Activated CD4-positive, alpha-beta T cell treated with anti-CD3 and anti-CD28 coated beads, Interleukin-2, amount 50 U/mL, for 24 hours (primary cell): ENCODE results near the gene ESYT3.
"Not testable (repeated sequence)": the region's sequence is repeated elsewhere in the genome, so short reads cannot be mapped to it uniquely, and the experiment has no call there.

Experiments
- DNase-seq, 2 donors: peaks; one replicate each; pipeline ENCODE4 v3.0.0-alpha.2; 2020; ENCODE audit warnings: low read depth in 1 of 2, low spot score in 1 of 2

Gene ESYT3

DNA sequence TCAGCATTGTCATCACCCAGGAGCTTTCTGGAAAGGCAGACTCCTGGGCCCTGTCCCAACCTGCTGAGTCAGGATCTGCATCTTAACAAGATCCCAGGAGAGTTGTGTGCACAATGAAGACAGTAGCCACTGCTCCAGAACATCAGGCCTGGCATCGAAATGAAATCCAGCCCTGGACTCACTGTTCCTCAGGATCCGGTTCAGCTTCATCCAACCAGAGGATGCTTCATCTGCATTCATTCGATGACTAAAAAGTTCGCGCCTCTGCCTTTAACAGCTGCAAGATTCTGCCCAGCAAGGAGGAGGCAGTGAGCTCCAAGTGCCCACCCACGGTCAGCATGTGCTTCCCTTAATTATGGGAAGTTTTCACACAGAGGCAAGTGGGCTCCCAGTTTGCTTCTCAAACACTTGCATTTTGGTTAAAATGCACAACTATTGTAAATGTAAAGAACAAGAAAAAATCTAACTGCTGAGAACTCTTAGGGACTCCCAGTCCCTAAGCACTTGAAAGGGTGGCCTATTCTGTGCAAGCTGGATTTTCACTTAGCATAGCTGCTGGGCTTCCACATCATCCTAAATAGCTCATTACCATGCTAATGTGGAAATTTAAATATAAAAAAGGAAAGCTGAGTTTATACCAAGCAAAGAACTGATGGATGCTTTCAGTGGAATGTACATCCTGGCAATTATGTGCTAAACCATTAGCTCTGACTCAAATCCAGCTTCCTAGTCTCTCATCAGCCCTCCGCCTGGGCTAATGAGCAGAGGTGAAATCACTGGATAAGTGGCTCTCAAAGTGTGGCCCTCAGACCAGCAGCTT is 25.5 kb upstream of the ESYT3 start:
- DNase-seq = no peak

DNA sequence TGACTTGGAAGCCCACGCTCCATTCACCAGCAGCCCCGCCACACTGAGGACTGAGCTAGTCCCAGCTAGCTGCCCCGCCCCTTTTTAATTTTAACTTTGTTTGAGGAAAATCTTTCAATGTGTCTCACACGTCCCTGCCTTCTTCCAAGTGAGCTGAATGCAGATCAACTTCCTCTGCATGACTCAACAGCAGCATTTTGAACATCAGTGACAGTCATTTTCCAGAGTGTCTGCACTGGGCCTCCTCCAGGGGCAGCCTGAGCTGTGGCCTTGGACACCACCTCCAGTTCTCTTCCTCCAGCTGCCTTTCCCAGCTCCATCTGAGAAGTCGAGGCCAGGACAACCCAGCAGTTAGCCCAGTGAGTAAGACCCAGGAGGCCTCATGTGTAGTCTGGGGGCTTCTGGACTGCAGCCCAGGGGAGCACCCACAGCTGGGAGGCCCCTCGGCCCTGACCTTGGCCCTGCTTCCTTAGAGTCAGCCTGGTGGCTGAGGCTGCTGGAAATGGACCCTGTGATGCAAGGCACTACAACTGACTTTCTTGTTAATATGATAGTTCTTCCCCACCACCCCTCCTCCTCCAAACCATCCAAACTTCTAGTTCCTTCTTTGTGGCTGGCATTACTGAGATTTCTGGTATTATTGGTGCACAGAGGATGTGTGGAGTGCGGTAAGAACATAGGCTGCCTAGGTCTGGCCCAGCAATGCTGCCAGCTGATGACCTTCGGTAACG is 21.4 kb upstream of the ESYT3 start:
- no peak for DNase-seq

DNA sequence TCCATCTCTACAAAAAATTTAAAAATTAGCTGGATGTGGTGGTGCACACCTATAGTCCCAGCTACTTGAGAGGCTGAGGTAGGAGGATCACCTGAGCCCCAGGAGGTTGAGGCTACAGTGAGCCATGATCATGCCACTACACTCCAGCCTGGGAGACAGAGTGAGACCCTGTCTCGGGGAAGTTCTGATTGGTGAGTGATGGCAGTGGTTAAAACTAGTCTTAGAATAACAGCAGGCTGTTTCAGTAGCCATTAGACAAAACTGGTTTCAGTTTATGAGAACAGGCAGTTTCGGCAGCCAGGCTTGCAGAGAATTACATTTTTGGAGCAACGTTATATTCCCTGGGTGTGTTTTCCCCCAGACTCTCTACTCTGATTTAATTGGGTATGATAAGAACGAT is 18.2 kb upstream of the ESYT3 start:
- not testable (repeated sequence) for DNase-seq

DNA sequence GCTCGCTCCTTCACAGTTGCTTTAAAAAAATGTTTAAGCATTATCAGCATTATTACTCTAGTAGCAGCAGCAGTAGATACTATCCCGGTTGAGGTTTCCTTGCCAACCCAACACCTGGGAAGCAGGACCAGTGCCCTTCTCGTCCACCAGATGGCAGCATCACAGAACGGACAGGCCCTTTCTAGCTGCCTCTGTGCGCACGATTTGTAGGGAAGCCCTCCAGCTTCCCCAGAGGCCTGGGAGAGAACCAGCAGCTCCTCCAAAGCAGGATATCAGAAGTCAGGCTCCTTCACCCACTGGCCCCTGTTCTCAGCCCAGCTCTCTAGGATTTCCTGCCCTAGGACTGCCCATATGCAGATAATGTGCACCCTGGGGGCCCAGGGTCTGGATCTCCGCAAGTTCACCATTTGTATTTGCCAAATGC is 16.8 kb upstream of the ESYT3 start:
- DNase-seq = peak; percentile 24 to 59

DNA sequence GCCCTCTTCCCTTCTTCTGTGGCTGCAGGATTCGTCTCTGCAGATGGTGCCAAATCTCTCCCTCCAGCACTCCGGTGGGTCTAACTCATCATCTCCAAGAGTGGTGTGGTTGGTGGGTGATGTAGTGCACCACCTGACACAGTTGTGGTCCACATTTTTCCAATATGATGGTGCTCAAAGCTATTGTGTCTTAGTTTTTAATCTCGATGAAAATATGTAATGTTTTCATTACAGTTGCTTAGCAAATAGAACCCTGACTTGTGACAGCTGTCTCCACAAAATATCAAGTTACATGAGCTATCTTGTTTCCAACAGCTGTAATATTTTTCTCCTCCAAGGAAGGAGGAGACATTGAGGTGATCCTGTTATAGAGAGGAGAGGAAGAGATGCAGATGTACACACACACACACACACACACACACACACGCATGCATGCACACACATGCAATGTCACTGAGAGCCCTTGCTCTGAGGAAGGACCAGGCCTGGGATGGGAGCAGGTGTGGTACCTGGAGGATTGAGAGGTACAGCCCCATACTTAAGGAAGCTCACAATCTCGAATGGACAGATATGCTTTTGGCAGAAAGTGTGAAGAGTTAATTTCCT is 15.7 kb upstream of the ESYT3 start:
- no peak for DNase-seq

DNA sequence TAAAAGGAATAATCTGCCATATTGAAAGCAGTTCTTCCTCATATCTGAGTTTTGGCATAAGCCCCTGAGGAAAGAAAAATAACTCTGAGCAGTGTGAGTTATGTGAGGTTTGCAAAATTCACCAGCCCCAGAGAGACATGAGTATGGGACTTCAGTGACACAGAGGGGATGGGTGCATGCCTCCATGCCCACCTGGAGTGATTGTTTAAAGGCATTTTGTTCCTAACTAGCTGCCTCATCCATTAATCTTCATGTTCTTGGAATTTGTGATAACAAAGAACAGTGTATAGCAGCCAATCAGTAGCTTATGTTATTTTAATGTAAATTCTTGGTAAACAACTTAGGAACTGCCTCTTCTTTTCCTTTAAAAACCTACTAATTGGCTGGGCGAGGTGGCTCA is 11.1 kb upstream of the ESYT3 start:
- no peak for DNase-seq

DNA sequence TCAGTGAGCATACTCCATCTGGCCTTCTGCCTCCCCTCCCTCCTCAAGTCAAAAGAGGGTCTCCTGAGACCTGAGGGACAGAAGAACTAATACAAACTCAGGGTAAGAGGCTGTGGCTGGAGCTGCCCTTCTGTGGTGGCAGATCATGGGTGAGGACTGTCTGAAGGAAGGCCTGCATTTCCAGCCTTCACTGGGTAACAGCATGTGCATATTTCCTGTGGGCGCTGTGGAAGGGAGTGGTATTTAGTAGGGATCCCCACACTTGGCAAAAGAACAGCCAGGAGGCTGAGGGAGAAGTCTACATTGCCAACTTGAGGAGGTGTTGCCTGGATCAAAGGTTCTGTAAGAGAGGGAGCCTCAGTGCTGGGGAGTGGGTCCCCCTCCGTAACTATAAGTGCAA is 10.1 kb upstream of the ESYT3 start:
- no peak for DNase-seq

DNA sequence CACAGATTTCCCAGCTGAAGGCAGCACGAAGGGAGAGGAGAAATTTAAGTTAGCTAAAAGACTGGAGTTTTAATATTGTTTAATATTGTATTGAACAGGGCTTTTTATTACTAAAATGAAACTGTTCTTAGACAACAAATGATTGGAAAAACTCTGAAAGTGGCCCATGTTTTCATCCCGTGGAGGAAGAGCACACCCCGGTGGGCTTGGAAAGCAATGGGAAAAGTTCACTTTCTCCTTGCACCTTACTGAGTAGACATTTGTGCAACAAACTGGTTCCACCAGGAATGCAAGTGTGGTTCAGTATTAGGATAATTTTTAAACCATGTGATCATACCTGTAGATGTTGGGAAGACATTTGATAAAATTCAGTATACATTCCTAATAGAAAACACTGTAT is 8.2 kb upstream of the ESYT3 start:
- no peak for DNase-seq

DNA sequence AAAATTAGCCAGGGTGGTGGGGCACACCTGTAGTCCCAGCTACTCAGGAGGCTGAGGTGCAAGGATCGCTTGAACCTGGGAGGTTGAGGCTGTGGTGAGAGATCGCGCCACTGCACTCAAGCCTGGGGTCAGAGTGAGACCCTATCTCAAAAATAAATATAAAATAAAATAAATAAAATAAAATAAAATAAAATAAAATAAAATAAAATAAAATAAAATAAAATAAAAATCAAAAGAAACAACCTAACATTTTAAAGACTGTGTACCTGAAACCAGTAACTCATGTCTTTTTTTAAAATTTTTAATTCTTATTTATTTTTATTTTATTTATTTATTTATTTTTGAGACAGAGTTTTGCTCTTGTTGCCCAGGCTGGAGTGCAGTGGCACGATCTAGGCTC is 7.7 kb upstream of the ESYT3 start:
- DNase-seq = not testable (repeated sequence)

DNA sequence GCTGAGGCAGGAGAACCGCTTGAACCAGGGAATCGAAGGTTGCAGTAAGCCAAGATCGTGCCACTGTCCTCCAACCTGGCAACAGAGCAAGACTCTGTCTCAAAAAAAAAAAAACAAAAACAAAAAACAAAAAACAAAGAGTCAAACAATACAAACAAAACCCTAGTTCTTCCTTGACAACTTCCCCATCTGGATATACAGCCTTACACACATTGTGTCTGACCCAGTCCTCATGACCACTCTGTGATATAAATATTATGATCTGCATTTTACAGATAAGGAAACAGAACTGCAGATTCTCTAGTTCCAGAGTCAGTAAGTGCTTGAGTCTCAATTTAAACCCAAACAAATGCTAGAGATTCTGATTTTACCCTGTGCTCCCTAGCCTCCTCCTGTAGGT is 4.8 kb upstream of the ESYT3 start:
- DNase-seq = no peak

DNA sequence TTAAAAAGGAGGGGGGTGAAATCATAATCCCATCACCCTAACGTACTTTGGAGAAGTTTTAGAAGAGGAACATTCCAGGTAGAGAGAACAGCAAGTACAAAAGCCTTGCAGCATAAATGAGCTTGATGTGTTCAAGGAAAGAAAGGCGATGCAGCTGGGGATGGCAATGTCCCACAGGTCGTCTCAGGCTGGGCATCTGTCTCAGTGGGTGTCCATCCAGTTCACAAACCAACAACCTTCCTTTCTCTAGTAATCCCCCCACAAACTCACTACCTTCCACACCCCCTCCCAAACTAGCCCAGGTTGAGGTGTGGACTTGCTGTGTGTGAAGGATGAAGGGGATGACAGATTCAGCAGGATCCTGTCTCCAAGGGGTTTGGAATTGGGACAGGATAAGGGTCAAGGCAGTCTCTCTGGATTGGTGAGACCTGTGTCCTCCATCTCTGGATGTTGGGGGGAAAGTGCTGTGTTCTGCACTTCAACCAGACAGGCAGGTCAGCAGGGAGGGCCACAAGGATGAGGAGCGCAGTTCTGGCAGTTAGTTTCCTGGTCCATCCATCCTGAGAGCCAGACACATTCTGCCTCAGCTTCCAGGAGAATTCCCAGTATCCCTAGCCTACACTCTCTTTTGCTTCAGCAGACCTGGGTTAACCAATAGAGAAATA is 1.7 kb upstream of the ESYT3 start:
- no peak for DNase-seq

DNA sequence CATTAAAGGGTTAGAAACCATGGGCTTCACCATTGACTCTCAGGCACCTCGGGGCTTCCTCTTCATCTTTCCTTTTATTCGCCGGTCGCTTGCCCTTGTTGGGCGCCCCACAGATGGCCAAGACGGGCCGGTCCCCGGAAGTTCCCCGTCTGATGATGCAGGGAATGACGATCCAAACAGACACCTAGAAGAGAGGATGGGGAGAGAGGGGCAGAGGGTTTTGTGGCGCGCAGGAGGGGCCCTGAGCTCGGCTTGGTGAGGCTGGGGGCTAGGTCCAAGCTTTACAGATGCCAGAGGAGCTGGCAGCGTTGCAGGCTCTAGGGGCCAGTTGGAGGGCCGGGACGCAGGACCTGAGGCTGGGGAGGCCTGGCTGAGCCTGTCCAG is 532 bp upstream of the ESYT3 start:
- no peak for DNase-seq

DNA sequence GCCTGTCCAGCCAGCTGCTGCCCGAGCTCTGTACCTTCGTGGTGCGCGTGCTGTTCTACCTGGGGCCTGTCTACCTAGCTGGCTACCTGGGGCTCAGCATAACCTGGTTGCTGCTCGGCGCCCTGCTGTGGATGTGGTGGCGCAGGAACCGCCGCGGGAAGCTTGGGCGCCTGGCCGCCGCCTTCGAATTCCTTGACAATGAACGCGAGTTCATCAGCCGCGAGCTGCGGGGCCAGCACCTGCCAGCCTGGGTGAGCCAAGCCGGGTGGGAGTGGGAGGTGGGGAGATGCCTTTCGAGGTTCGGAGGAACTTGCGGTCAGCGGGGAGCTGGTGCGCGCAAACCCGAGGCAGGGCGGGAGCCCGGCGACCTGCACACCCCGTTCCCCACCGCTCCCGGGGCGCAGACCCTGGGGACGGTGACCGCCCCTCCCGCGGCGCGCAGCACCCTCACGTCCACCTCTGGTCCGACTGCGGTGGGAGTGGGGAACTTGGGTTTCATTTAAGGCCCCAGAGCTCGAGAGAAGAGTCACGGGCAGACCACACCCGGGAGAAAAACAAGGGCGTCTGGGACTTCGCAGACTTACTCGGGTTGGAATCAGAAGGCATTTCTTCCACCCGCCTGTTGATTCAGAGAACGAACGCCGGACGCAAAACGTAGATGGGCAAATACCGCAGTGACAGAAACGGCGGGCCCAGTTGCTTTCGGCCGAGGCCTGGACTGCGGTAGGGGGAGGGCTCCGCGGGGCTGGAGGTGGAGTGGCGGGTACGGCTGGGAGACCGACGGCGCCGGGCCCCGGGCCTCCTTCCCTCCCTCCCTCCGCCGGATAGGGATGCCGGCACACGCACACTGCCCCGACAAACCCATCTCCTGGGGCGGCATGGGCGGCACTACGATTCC is 708 bp downstream of the ESYT3 start:
- no peak for DNase-seq

DNA sequence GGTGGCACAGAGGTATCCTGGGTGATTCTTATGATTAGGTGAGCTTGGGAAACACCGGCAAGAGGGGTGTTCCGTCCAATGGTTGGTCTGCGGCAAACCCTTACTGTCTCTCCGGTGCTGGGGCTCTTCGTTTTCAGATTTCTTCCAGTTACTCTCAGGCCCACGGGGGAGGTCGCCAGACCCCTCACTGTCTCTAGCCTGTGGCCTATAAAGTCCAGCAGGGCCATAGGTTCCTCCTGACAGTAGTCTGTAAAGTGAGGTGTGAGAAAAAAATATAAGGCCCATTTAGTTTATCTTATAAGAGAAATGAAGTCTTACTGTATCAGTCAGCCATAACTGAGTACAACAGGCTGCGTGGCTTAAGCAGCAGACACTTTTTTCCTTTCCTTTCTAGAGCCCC is 1.4 kb downstream of the ESYT3 start:
- DNase-seq = no peak

DNA sequence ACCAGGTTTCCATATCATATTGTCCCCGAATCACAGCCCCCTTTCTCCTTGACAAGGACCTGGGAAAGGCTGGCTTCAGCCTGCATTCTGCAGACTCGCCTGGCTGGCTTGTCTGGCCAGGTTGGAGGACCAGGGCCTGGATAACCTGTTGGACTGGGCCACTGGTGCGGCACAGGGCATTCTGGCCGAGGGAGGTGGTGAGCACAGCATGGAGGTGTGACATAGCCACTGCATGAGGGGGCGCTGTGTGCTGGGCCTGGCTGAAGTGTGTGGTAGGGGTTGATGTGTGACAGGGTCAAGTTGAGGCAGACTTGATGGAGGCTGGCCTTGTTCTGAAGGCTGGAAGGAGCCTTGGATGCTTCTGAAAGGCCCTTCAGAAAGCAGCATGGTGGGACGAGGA is 2.9 kb downstream of the ESYT3 start:
- no peak for DNase-seq

DNA sequence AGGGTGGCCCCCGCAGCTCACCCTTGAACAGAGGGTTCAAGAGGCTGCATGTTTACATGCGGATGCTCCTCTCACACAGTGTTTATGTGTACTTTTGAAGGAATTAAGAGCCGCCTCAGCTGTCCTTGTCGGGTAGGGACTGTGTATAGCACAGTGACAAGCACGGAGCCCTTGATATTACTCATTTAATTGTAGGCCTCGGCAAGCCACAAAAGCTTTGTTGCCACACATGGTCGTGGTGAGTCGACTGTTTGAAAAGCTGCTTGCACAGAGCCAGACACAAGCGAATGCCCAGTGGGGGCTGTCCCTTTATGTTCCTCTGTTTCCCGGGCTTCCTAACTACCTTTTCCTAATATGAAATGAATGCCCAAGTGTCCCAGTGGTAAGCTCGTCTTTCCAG is 4.5 kb downstream of the ESYT3 start:
- no peak for DNase-seq

DNA sequence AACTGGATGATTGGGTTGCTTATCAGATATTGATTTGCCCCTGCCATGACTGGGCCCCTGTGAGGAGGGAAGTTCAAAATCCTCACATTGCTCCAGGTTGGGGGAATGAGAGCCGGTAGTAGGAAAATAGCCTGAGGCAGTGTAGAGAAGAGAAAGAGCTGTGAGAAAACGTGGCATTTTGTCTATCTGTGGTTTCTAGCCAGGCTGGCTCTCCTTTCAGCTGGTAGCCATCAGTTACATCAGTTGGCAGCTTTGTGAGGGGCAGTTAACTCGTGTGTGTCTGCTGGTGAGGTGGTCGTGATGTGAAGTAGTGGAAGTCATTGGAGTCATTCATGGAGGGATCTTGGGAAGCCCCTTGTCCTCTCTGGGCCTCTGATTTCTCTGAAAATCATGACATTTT is 5.2 kb downstream of the ESYT3 start:
- DNase-seq = no peak

DNA sequence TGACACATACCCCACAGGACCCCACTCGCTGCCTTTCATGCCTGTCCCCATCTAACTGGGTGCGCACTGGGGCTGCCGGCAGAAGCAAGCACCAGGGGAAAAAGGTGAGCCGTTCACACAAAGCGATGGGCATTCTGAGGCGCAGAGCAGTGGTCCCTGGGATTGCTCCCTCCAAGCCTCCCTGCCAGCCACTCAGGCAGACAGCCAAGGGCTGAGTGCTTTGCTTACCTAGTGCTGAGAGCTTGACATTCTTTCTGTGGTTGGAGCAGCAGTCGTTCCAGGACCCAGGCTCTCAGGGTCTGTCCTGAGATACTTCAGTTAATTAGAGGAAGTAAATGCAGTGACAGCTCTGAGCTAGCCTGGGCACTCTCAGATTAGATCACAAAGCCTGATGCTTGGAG is 5.7 kb downstream of the ESYT3 start:
- no peak for DNase-seq

DNA sequence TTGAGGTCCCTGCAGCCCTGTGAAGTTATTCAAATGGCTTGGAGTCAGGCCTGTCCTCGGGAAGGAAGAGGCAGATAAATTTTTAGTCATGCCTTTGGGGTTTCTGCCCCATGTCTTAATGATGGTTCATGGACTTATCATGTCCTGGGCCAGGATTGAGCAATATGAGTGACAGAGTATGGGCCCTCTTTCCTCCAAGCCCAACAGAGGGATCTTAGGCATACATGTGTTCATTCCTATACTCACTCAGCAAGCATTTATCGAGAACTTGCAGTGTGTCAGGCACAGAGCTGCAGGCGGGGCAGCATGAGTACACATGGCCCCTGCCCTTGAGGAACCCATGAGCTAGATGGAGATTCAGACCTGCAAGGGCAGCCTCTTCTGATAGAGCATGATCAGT is 6.2 kb downstream of the ESYT3 start:
- DNase-seq = no peak

DNA sequence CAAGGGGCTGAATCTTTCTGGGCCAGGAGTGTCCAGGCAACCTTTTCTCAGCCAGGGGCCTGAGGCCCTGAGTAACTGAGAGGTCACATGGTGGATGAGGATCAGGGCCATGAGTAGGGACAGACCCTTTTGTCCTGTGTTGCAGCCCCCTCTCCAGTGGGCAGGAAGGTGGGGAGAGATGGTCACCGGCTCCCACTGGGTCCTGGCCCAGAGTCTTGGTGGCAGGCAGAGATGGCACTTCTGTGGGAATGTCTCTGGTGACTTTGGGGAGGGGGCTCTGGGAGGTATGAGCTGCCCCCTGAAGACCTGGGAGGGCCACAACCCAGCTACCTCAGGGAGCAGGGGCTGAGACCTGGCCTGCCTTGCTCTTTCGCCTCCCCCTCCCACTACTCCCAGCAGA is 6.8 kb downstream of the ESYT3 start:
- DNase-seq = no peak

DNA sequence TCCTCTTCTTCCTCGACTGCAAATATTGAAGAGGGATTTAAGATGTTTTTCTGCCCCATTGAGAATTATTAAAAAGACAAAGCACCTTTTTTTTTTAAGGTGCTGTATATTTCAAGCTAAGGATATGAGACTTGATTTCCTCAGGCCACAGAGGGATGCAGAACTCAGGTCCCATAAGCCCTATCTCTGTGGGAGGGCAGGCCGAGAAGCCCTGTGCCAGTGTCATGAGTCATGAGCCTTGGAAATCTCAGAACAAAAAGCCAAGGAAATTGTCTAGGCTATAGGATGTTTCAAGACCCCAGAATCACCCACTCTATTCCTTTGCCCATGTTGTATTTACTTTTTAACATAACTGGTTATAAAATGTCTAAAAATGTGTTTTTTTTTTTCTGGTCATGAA is 7.3 kb downstream of the ESYT3 start:
- no peak for DNase-seq
